ENCODE results near the gene CNOT4.

GRCh38 chr7:135407884-135408283 lies 102.0 kb downstream of the CNOT4 start:
- TF ChIP-seq CTCF (conservative IDR thresholded peaks at IDR 0.05 in 1 of 2, IDR thresholded peaks at IDR 0.05 in 1 of 2; ENCODE audit: extremely low read depth in 1 of 2, insufficient read depth in 1 of 2, low read depth in 1 of 2, low read length in 2 of 2) = no peak
- no peak for TF ChIP-seq EZH2 (IDR thresholded peaks at IDR 0.05; ENCODE audit: borderline replicate concordance, low read length)
